HepG2 (cell line): ENCODE data around the gene IL6R. TPM values are rescaled to one million over a fixed set of nuclear protein-coding genes. Genes with fewer than 3 reads are reported as not detected.

Experiments
- ATAC-seq: fragments of 200-7000 bp; cut with Tn5 transposase; 3 replicates; pipeline ENCODE4 v1.9.1; 2020; ENCODE audit warnings: mild to moderate bottlenecking, moderate library complexity
- BruUV-seq: library from RNA; stranded (reverse); fragments of 400-500 nt; replicated peaks from 2 replicates; lab custom pipeline; 2021; lab: Mats Ljungman, UMichigan
- CTCF ChIA-PET: fragments of 300-600 bp; formaldehyde crosslinking; extraction: SDS; loops from one replicate; lab custom pipeline; 2021; ENCODE audit warnings: low total read pairs, inconsistent platforms, low intra/inter-chr PET ratio; lab: Yijun Ruan, JAX
- POLR2A ChIA-PET: fragments of 350-600 bp; sonication (Branson Sonifier 250); formaldehyde crosslinking; loops from one replicate; lab custom pipeline; 2020; ENCODE audit warnings: antibody characterized with exemption, inconsistent platforms; lab: Yijun Ruan, JAX
- DNase-seq: peaks from one replicate; pipeline ENCODE4 v3.0.0-alpha.2; 2015; ENCODE audit warnings: low spot score
- FAIRE-seq: peaks from 3 replicates; lab custom pipeline; 2011; peaks lifted over from hg19 to GRCh38; lab: Jason Lieb, UNC
- H2AFZ ChIP-seq: one replicate; pipeline ENCODE4 v1.6.1; 2011; ENCODE audit warnings: low read length, inconsistent platforms
- H3K27ac ChIP-seq: fragments of 300-600 bp; 3 replicates; pipeline ENCODE4 v1.8.0; 2011; ENCODE audit warnings: mixed run types, mild to moderate bottlenecking, mixed read lengths, low read length, inconsistent platforms; ENCODE audit not compliant: insufficient read depth; ENCODE audit errors: extremely low read length
- H3K27me3 ChIP-seq, 2 experiments: fragments of 200-600 bp in 1 of 2; 2 replicates in 1 of 2; 3 replicates in 1 of 2; pipeline versions ENCODE4 v1.6.0 to v1.8.0; 2011; ENCODE audit warnings: low read length in 2 of 2, mild to moderate bottlenecking in 2 of 2, moderate library complexity in 2 of 2, inconsistent platforms in 1 of 2; ENCODE audit not compliant: insufficient read depth in 2 of 2, control insufficient read depth in 1 of 2
- H3K36me3 ChIP-seq, 2 experiments: fragments of 200-600 bp in 1 of 2; replicated peaks in 1 of 2; 2 replicates in 1 of 2; 3 replicates in 1 of 2; pipeline versions ENCODE4 v1.5.1 to v1.8.0; 2011; ENCODE audit warnings: low read length in 2 of 2, inconsistent platforms in 1 of 2; ENCODE audit not compliant: insufficient read depth in 2 of 2, control insufficient read depth in 1 of 2
- H3K4me1 ChIP-seq: 2 replicates; pipeline ENCODE4 v1.5.1; 2012; ENCODE audit warnings: low read length, inconsistent platforms; ENCODE audit not compliant: insufficient read depth
- H3K4me2 ChIP-seq: 2 replicates; pipeline ENCODE4 v1.6.0; 2011; ENCODE audit warnings: low read depth, low read length, inconsistent platforms
- H3K4me3 ChIP-seq, 3 experiments: fragments of 200-600 bp in 1 of 3; sonication (generic), shearing (Covaris generic) in 1 of 3; replicated peaks in 1 of 3; 2 replicates each; pipeline ENCODE4 v1.5.1; 2011 to 2016; ENCODE audit warnings: low read length in 3 of 3, inconsistent platforms in 2 of 3, low read depth in 2 of 3, mild to moderate bottlenecking in 2 of 3, control low read depth in 1 of 3, mixed read lengths in 1 of 3; ENCODE audit not compliant: insufficient read depth in 1 of 3
- H3K79me2 ChIP-seq: one replicate; pipeline ENCODE4 v1.6.1; 2011; ENCODE audit warnings: low read length, inconsistent platforms; ENCODE audit not compliant: insufficient read depth
- H3K9ac ChIP-seq: 2 replicates; pipeline ENCODE4 v1.6.0; 2011; ENCODE audit warnings: mild to moderate bottlenecking, low read depth, low read length, inconsistent platforms; ENCODE audit not compliant: insufficient read depth
- H3K9me3 ChIP-seq: 2 replicates; pipeline ENCODE4 v1.5.1; 2012; ENCODE audit warnings: mild to moderate bottlenecking, low read length
- H4K20me1 ChIP-seq: 2 replicates; pipeline ENCODE4 v1.6.0; 2011; ENCODE audit warnings: inconsistent platforms, mild to moderate bottlenecking, low read length, moderate library complexity; ENCODE audit not compliant: insufficient read depth
- CTCF ChIP-seq: sonication (generic); formaldehyde crosslinking; IDR thresholded peaks from 2 replicates; pipeline ENCODE4 v1.5.0; 2020; ENCODE audit warnings: mild to moderate bottlenecking, missing genetic modification reagents, moderate library complexity
- DRAP1 ChIP-seq: IDR thresholded peaks from 2 replicates; pipeline ENCODE4 v1.6.1; 2016; ENCODE audit warnings: missing genetic modification reagents, missing compliant biosample characterization
- FOXP1 ChIP-seq, 2 experiments: fragments of 450-650 bp in 1 of 2; IDR thresholded peaks; 2 replicates each; pipeline ENCODE4 v1.6.1; 2017 to 2018; ENCODE audit warnings: antibody characterized with exemption in 1 of 2
- KLF12 ChIP-seq: sonication (generic); formaldehyde crosslinking; IDR thresholded peaks from 2 replicates; pipeline ENCODE4 v1.4.0; 2020; ENCODE audit warnings: missing genetic modification reagents, borderline replicate concordance
- MAFF ChIP-seq: IDR thresholded peaks from 2 replicates; pipeline ENCODE4 v1.6.1; 2011; ENCODE audit warnings: low read depth, low read length, improper control_type of control experiment
- MAFK ChIP-seq, 2 experiments: IDR thresholded peaks in 1 of 2; conservative IDR thresholded peaks in 1 of 2; 2 replicates each; pipeline ENCODE4 v1.6.1; 2011; ENCODE audit warnings: improper control_type of control experiment in 2 of 2, low read length in 2 of 2
- MNT ChIP-seq: fragments of 450-650 bp; IDR thresholded peaks from 2 replicates; pipeline ENCODE4 v1.6.1; 2016
- TCF12 ChIP-seq, 2 experiments: fragments of 450-650 bp in 1 of 2; sonication (generic) in 1 of 2; formaldehyde crosslinking in 1 of 2; IDR thresholded peaks; 2 replicates each; pipeline versions ENCODE4 v1.6.1 to v1.8.0; 2017 to 2022; ENCODE audit warnings: antibody characterized with exemption in 1 of 2, mild to moderate bottlenecking in 1 of 2, missing genetic modification reagents in 1 of 2, moderate library complexity in 1 of 2
- WGBS: methylation state at CpG from one replicate; pipeline ENCODE4 v1.1.6; 2017; ENCODE audit warnings: low lambda C conversion rate; 5-methylcytosine and 5-hydroxymethylcytosine counted together
- in situ Hi-C: cut with HindIII; loops from 2 replicates; pipeline ENCODE4 v1.10.0; 2017; ENCODE audit warnings: low pct_unique_long_range_greater_than_20kb; ENCODE audit not compliant: extremely low pct_ligation_motif_present
- intact Hi-C: fragments of 100-400 bp; cut with micrococcal nuclease; formaldehyde crosslinking; loops from one replicate; pipeline ENCODE4 v1.10.0; 2022; ENCODE audit not compliant: unreplicated experiment
- polyA plus RNA-seq, 8 experiments: library from polyadenylated mRNA; depleted of rRNA in 3 of 8; stranded (reverse) in 7 of 8; unstranded in 1 of 8; fragments of >200 nt; fragmentation: Illumina TruSeq in 4 of 8; extraction: Trizol in 4 of 8; gene quantifications; 2 replicates each; pipeline versions ENCODE4 v1.2.1 to v1.2.3, GENCODE V29; 2011 to 2016; ENCODE audit warnings: low read depth in 4 of 8, missing spikeins in 1 of 8, mixed read lengths in 1 of 8; ENCODE audit not compliant: insufficient read depth in 1 of 8
- total RNA-seq, 5 experiments: library from RNA; depleted of rRNA; stranded (reverse); fragments of >200 nt; fragmentation: Illumina TruSeq; extraction: Trizol; gene quantifications; 2 replicates each; pipeline ENCODE4 v1.2.3, GENCODE V29; 2016; ENCODE audit warnings: low read depth in 1 of 5

Gene IL6R
- total and polyA plus RNA-seq, 2 of the 13 experiments (the other 11 are each of a cell fraction or from before 2014, with no cell fraction given), result 5.0 to 24.5 TPM

- no peaks in the 10 kb centered on the region for H3K79me2 ChIP-seq
- BruUV-seq, result no TSS peak
- in situ Hi-C loops, result no loop called here
- ChIA-PET CTCF (no interaction called here), POLR2A (no interaction called here)
- intact Hi-C loops, result no loop called here
- H4K20me1 ChIP-seq, result no peaks in the 10 kb centered on the region
- H3K27me3 ChIP-seq, result no peaks in the 10 kb centered on the region; a peak in 1 of 5 replicates
- no peaks in the 10 kb centered on the region for H3K9me3 ChIP-seq
- H3K27ac ChIP-seq, result no peak overlapping the region
- H2AFZ ChIP-seq, result no peak overlapping the region
- no peak overlapping the region for H3K9ac ChIP-seq
- WGBS, result 53% methylated on average over 5 of the region's 16 CpGs
- no peak overlapping the region for H3K4me3 ChIP-seq
- no peaks in the 10 kb centered on the region for H3K4me1 ChIP-seq
- DNase-seq (no peak), ATAC-seq (no peak; the same call in 2 of the 3 replicates), FAIRE-seq (no peak)
- no peak overlapping the region for H3K4me2 ChIP-seq
- H3K36me3 ChIP-seq, result no peaks in the 10 kb centered on the region
- TF ChIP-seq FOXP1 (IDR thresholded peaks at IDR 0.05) (no peak), FOXP1 (CRISPR knock-in tag; IDR thresholded peaks at IDR 0.05) (no peak), CTCF (CRISPR knock-in tag) (0 out of 2 replicates have a peak, but pooled peaks have one; percentile 6)
Observed at GRCh38 chr1:154379301-154379700, 25.8 kb upstream of the IL6R start.

- H3K27ac ChIP-seq, result no peak overlapping the region
- H3K4me1 ChIP-seq, result peaks cover 35% of the 10 kb centered on the region
- intact Hi-C loops, result no loop called here
- no peak for FAIRE-seq
- H3K36me3 ChIP-seq, result no peaks in the 10 kb centered on the region
- peak overlapping the region in 1 of 3 experiments; percentile 51; a peak in 1 of 6 replicates for H3K4me3 ChIP-seq
- H3K9me3 ChIP-seq, result no peaks in the 10 kb centered on the region
- in situ Hi-C loops, result no loop called here
- POLR2A ChIA-PET, result interaction anchor here (0.8 to 2.9 kb wide), 9 partner anchors 13 to 69 kb away, joined by 3 to 48 read pairs (median 6); partner anchors contain the start of gene IL6R
- TF ChIP-seq KLF12 (CRISPR knock-in tag) (no peak), DRAP1 (0 out of 2 replicates have a peak, but pooled peaks have one; percentile 4), MAFK (conservative IDR thresholded peaks at IDR 0.05 in 1 of 2, IDR thresholded peaks at IDR 0.05 in 1 of 2; ENCODE audit: low read length in 2 of 2) (peak; percentile 50 to 58; a peak in 3 of 4 replicates), MAFF (0 out of 2 replicates have a peak, but pooled peaks have one; percentile 38), TCF12 (IDR thresholded peaks at IDR 0.05) (no peak), TCF12 (CRISPR knock-in tag; IDR thresholded peaks at IDR 0.05) (no peak), MNT (0 out of 2 replicates have a peak, but pooled peaks have one; percentile 12)
- TF ChIP-seq, all 625 proteins: peak for 4
- CTCF ChIA-PET, result no interaction called here
- H3K9ac ChIP-seq, result no peak overlapping the region
- H3K27me3 ChIP-seq, result no peaks in the 10 kb centered on the region
- H4K20me1 ChIP-seq, result no peaks in the 10 kb centered on the region
- H3K79me2 ChIP-seq, result no peaks in the 10 kb centered on the region
- ATAC-seq (no peak), DNase-seq (no peak)
- 36% methylated on average over 8 of the region's 8 CpGs for WGBS
- BruUV-seq, result no TSS peak
- H2AFZ ChIP-seq, result peak overlapping the region; percentile 43
- H3K4me2 ChIP-seq, result peak overlapping the region; percentile 99
Observed at GRCh38 chr1:154384650-154385489, 20.3 kb upstream of the IL6R start.
